GM18511 (cell line): ENCODE data around the gene NCMAP.
"Not testable (repeated sequence)": the region's sequence is repeated elsewhere in the genome, so short reads cannot be mapped to it uniquely, and the experiment has no call there.

Experiments
- ATAC-seq: cut with Tn5 transposase; IDR thresholded peaks from one replicate; pipeline ENCODE4 v1.9.1; 2021; ENCODE audit warnings: mild to moderate bottlenecking, moderate library complexity; ENCODE audit not compliant: unreplicated experiment

The NCMAP gene

DNA sequence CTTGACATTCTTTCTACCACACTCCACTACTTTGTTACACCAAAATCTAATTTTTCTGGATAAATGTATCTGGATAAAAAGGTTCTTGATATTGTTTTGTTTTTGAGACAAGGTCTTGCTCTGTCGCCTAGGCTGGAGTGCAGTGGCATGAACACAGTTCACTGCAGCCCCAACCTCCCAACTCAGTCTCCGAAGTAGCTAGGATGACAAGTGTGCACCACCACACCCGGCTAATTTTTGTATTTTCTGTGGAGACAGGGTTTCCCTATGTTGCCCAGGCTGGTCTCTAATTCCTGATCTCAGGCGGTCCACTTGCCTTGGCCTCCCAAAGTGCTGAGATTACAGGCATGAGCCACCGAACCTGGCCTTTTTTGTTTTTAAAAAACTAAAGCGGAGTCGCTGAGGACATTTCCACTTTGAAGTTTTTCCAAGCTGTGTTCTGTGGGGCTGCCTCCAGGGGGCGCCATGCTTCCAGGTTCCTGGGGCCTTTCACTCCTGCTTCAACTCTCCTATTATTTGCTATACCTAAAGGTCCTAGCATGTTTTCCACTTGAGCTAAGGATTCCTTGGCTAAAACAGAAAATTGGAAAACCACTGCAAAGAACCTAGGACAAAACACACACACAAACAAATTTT lies 14.1 kb upstream of the NCMAP start:
- no peak for ATAC-seq

DNA sequence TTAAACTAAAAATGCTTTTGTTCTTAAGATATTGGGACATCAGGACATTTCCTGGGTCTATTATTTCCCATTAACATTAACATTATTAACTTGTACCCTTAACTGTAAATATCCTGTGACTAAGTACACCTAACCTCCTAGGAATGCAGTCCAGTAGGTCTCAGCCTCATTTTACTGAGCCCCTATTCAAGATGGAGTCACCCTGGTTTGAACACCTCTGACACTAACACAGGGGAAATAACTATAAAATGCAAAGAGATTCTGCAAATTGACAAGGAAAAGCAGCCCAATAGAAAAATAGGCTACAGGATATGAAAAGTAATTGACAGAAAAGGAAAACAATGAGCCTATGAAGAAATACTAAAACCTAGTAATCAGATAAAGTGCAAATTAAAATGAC lies 11.6 kb upstream of the NCMAP start:
- no peak for ATAC-seq

DNA sequence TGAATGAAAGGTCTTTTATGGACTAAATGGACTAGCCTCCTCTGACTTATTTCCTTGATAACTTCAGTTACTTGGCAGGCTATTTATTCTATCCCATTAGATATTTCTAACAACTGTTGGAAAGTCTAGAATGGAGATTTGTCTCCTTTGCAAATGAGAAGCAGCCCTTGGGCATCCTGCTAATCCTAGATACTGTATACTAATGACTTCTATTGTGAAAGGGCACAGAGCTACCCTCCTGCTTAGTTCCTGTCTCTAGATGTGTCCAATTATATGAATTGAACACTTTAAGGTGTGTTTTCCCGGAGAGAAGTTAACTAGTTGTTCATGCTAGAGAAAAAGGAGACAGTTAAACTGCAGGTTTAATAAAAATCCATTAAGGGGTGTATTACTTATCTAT lies 10.2 kb upstream of the NCMAP start:
- no peak for ATAC-seq

DNA sequence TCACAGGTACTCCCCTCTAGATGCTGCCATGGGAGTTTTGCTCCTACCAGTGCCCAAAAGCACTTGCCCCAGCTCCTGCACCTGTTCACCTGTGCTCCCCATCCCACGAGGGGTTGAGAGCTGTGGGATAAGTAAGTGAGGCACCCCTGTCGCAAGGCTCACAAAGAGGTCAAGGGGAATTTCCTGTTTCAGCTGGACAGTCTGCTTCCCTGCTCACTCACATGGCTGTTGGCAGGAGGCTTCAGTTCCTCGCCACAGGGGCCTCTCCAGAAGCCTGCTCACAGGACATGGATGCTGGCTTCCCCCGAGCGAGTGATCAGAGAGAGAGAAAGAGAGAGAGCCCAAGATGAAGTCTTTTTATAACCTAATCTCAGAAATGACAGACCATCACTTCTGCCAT lies 8.7 kb upstream of the NCMAP start:
- no peak for ATAC-seq

DNA sequence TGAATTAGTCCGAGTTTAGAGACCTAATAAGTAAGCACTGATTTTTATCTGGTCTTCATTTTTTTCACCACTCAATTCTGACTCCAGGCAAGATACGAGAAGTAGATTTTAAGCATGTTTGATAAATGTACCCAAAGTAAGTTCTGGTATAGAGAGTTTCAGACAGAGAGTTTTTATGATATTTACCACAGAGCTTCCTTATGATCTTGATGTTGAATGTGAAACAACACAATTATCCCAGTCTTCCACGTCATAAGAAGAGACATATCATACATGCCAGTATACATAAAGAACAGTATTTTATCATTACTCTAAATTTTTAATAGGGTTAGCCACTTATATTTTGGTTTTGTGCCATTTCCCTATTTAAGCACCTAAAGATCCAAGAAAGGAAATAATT lies 7.8 kb upstream of the NCMAP start:
- ATAC-seq, result no peak

DNA sequence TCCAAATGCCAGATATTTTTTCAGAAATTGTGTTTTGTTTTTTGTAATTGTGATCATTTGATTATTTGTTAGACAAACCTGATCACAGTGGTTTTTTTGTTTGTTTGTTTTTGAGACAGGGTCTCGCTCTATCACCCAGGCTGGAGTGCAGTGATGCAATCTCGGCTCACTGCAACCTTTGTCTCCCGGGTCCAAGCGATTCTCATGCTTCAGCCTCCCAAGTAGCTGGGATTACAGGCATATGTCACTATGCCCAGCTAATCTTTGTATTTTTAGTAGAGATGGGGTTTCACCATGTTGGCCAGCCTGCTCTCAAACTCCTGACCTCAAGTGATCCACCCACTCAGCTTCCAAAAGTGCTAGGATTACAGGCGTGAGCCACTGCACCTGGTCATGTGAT lies 6.7 kb upstream of the NCMAP start:
- not testable (repeated sequence) for ATAC-seq

DNA sequence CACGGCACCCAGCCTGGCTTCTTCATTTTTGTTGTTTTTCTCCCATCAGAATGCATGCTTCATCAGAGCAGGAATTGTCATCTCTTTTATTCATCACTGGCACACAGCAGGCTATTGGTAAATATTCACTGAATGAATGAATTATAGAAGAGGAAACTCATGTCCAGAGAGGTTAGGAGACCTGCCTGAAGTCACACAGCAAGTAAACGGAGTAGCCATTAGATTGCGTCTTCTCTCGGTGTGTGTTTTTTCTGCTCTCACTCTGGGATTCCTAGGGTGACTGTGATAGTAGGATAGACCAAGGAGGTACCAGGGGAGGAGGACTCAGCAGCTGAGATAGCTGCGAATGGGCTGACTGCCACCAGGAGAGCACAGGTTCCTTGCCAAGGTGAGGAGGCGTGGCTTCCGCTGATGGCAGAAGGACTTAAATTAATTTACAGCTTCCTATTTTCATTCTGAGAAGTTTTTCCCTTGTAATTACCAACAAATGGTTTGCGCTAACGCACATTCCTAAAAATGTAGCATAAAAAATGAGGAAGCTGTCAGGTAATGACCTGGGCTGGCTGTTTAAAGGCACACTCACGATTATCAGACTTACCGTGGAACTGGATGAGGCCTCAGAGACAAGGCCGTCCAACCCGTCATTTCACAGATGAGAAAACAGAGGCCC lies 4.5 kb upstream of the NCMAP start:
- no peak for ATAC-seq

DNA sequence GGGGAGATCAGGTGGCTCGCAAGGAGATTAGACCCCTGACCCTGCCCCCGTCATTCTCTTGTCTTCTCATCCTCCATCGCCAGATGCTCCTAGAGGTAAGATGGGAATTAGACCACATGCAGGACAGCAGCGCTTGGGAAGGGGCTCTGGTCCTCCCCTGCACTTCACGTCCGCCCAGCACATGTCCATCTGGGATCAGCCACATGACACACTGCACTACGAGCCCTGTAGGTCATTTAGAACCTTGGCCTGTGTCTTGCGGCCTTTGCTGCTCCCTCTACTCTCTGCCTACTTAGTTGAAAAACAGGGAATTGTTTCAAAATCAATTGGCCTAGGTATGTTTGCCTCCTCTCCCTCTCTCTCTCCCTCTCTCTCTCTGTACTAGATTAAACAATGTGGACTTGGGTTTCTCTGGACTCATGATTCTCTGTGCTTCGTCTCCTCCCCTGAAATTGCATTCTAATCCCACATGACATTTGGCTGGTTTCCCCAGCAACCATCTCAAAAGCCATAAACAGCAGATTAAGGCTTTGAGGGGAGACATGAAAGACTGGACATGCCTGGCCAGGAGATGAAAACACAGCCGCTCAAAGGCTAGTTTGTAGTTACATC lies 3.8 kb upstream of the NCMAP start:
- ATAC-seq, result no peak

DNA sequence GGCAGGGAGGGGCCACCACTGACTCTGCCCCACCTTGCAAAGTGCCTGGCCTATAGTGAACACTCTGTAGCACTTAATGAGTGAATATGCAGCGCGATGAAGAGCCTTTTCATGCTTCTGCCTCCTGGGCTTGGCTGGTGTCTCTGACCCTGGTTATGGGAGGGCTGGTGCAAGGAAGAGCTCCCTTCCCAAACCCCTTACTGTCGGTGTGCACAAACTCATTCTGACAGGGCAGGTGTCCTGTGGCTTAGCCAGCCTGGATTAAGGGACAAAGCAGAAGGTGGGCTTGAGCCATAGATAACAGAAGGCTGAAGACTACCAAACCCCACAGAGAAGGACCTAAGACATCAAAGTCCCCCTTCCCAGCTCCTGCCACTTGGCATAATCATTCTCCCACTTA lies 2.0 kb upstream of the NCMAP start:
- ATAC-seq, result no peak

DNA sequence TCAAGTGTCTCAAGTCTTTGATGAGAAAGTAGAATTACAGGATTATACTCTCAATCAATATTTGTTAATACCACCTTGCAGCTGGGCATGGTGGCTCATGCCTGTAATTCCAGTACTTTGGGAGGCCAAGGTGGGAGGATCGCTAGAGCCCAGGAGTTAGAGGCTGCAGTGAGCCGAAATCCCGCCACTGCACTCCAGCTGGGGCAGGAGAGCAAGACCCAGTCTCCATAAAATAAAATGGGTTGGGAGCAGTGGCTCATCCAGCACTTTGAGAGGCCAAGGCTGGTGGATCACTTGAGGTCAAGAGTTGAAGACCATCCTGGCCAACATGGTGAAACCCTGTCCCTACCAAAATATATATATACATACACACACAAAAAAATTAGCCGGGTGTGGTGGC lies 1.2 kb upstream of the NCMAP start:
- ATAC-seq, result no peak

DNA sequence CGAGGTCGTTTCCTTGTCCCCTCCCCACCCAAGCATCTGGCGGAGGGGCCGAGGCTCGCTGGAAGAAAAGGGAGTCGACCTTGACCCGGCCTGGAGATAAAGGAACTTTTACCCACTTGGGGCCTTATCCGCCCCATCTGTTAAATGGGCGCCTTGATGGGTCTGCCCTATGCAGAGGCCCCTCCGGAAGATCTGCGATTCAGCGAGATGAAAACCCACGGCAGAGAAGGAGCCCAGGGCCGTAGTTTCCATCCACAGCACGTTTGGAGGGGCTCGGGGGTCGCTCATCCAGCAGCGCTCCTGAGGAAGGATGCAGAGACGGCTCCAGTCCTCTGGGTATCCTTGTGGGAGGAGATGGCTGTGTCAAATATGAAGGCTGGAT lies 518 bp downstream of the NCMAP start:
- ATAC-seq, result no peak

DNA sequence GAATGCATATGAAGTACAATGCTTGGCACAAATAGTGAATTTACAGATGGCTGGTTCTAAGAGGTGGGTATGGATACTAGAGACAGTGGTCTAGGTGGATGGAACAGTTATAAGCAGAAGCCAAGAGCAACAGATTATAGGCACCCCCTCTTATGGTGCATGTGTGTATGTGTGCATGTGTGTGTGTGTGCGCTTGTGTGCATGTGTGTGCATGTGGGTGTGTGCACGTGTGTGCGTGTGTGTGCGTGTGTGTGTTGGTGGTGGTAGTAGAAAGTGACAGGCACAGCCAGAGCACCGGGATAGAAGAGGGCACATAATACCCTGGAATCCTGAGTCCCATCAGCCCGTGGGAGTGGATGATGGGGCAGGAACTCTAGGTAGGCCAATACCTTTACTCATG lies 1.3 kb downstream of the NCMAP start:
- ATAC-seq, result no peak

DNA sequence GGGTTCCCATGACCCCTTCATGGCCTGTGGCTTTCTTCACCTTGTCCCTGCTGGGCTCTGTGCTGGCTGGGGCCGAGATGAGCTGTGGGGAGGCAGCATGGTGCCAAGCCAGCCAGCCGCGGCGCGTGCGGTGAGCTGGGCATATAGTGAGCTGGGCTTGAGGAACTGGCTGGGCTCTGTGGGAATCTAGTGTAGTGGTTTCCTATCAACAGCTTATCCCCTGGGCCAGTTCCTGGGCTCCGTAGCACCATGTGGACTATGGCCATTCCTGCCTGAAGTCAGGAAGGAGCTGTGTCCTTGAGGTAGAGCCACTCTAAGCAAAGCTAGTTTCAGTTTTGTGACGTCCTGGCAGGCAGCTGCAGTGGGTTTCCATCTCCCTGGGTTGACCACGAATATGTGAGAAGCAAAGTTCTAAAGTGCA lies 1.8 kb downstream of the NCMAP start:
- ATAC-seq, result no peak

DNA sequence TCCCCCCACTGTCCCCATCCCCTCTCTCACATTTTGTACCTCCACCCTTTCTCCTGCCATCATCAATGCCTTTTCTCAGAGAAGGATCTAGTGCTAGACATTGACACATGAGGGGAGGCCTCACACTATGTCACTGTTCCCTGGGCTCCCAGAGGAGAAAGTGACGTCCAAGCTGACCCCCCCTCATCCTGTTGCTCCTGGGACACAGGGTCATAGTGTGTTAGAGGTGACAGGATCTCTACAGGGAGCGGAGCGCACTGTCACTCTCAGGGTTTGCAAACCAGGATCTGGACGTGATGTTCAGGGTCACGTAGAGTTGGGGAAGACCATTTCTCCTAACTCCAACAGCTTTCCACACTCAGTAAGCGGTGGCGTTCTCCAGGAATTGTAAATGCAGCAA lies 2.6 kb downstream of the NCMAP start:
- no peak for ATAC-seq

DNA sequence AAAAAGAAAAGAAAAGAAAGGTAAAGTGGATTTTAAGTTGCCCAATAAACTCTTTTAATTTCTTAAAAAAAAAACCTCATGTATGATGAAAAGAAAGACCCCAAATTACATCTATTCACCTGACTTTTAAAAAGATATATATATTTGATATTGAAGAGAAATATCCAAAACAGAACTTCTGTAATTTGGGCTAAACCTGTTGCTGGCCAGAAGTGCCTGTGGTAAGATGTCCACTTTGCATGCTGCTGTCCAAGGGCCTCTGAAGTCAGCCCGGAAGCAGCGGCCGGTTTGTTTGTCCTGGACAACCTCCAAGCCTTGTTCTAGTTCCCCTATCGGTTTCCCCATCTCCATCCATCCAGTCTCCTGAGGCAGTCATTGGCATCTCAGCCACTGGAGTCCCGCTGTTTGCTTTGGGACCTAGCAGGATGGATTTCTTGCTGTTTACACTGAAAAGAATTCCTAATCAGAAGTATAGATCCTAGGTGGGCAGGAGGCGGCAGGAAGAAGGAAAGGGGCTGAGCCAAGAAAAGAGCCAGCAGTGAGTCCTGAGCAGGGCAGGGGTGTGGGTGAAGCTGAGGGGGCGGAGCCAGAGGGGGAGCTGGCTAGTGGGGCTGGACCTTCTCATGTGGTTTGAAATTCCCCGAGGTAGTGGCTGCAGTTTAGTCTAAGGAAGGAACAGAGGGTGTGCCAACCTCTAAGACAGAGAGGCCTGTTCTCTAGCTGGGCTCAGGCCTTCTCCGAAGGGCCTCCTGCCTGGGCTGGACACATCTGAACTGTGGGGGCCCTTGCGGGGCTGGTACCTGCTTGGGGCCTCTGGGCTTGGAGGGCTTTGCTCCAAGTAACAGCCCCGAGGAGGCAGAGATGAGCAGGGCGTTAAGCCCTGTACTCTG lies 3.3 kb downstream of the NCMAP start:
- ATAC-seq, result no peak

DNA sequence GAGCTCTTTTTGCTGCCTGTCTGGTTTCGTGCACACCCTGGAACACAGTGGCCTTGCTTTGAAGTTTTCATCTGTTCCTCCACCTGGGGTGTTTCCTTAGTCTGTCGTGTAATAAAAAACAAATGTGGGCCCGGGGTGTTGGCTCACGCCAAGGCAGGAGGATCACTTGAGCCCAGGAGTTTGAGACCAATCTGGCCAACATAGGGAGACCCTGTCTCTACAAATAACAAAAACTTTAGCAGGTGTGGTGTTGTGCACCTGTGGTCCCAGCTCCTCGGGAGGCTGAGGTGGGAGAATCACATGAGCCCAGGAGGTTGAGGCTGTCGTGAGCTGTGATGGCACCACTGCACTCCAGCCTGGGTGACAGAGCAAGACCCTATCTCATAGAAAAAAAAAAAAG lies 4.5 kb downstream of the NCMAP start:
- ATAC-seq, result no peak

DNA sequence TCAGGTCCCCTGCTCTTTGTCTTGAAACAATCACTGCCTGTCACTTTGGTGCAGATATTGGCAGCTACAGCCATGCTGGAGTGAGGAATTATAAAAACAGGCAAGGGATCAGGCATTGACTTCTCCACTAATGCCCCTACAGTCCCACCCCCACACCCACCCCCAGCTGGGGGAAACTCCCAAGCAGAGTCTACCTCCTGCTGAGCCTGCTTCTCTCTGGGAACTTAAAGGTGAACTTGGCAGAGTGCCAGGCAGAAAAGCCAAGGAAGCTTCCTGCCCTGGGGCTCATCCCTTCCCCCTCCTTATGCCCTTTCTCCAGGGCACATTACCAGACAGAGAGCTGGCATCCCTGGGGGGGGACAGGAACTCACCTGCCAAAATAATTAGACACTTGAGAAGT lies 6.7 kb downstream of the NCMAP start:
- ATAC-seq, result no peak

DNA sequence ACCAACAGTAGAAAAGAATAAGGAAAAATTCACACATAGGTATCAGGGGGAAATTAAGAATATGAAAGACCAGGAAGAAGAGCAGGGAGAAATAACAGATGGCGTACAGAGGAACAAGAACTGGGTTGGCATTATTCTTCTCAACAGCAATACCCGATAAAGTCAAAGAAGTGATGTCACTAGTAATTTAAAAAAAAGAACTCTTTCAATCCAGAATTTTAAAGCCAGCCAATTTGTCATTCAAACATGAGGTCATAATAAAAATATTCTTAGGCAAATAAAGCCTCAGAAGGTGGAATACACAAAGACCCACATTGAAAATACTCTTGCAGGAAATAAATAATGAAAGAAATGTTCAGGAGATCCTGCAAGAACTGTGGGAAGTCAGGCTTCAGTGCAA lies 8.8 kb downstream of the NCMAP start:
- no peak for ATAC-seq

DNA sequence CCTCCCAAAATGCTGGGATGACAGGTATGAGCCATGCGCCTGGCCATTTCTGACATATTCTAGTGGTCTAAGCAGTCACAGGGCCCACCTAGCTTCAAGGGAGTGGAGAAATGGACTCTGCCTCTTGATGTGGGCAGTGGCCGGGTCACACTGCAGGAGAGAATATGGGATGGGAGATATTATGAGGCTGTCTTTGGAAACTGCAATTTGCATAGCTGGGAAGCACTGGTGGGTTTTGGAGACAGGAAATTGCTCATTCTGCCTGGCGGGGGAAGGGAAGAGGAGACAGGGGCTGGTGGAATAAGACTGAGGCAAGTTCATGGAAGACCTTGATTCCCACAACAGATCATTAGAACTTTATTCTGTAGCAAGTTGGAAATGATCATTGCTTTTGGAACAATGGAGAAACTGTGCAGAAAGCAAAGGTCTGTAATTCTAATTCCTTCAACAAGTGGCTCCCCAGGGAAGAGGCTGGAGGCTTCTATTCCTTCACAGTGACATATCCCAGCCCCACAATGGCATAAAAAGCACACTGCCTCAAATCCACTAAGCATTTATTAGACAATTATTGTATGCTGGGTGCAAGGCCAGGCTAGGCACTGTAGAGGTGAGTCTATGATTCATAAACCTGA lies 10.5 kb downstream of the NCMAP start:
- ATAC-seq, result no peak

DNA sequence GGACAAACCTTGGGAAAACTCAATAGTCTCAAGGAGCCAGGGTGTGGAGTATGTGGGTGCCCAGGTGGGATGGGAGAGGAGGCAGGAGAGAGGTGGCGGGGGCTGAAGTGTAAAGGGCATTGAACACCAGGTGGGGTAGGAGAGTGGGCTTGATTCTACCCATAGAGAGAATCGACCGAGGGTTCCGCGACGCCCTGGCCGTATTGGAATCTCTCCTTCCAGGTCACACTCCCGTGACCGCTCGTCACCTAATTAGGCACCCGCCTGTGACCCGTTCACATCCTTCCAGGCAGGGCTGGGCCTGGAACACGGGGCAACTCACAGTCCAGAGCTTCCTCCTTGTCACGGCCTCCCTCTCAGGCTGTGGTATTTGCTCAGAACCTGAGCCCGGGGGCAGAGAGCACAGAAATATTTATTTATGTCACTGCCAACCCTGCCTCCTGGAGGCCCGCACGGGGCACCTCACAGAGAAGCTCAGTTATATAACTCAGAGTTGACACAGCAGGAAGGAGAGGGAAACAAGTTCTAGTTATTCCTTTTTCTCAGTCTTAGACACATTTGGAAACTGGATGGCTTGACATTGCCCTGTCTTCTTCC lies 12.0 kb downstream of the NCMAP start:
- no peak for ATAC-seq

DNA sequence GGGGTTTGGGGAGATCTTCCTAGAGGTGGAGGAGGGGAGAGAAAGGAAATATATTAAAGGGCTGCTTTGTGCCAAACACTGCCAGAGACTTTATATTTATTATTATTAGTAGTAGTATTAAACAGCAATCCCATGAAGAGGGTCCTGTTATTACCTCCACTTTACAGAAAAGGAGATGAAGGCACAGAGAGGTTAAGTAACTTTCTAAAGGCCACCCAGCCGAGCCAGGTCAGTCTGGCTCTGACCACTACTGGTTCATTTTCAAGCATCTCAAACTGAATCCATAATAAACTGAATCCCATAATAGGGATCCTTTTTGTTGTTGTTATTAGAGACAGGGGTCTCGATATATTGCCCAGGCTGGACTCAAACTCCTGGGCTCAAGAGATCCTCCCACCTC lies 12.6 kb downstream of the NCMAP start:
- no peak for ATAC-seq
